Adrenal gland (tissue), 12 donors: ENCODE data around the gene PALM. TPM values are rescaled to one million over a fixed set of nuclear protein-coding genes. Genes with fewer than 3 reads are reported as not detected.

Source experiments
- DNase-seq, 7 donors: peaks; one replicate each; pipeline ENCODE4 v3.0.0-alpha.2; 2019 to 2020
- H3K27ac ChIP-seq, 5 donors: fragments of 200-600 bp; sonication (generic) in 4 of 5; 1 replicate in 3 of 5; 2 replicates in 2 of 5; pipeline versions ENCODE4 v1.5.1 to v1.8.0; 2016 to 2020; ENCODE audit warnings: mild to moderate bottlenecking in 1 of 5
- H3K27me3 ChIP-seq: fragments of 200-600 bp; 2 replicates; pipeline ENCODE4 v1.8.0; 2021
- H3K36me3 ChIP-seq, 2 donors: fragments of 200-600 bp; replicated peaks in 1 of 2; 1 replicate in 1 of 2; 2 replicates in 1 of 2; pipeline versions ENCODE4 v1.5.1 to v1.8.0; 2018 to 2022
- H3K4me1 ChIP-seq, 2 donors: fragments of 200-600 bp; replicated peaks in 1 of 2; 1 replicate in 1 of 2; 2 replicates in 1 of 2; pipeline versions ENCODE4 v1.5.1 to v1.8.0; 2018 to 2021
- H3K4me3 ChIP-seq, 4 donors: fragments of 200-600 bp; sonication (generic) in 3 of 4; one replicate each; pipeline ENCODE4 v1.5.1; 2016 to 2018
- H3K9me3 ChIP-seq, 3 donors: fragments of 200-600 bp; sonication (generic) in 1 of 3; replicated peaks in 1 of 3; 1 replicate in 2 of 3; 2 replicates in 1 of 3; pipeline versions ENCODE4 v1.5.1 to v1.8.0; 2016 to 2021
- CTCF ChIP-seq, 6 experiments: fragments of 450-650 bp in 4 of 6; fragments of 200-600 bp in 2 of 6; sonication (generic) in 1 of 6; IDR thresholded peaks; 1 replicate in 5 of 6; 2 replicates in 1 of 6; pipeline versions ENCODE4 v1.5.1 to v1.8.0; 2016 to 2021; ENCODE audit warnings: antibody characterized with exemption in 6 of 6, mild to moderate bottlenecking in 2 of 6, moderate library complexity in 1 of 6
- POLR2A ChIP-seq, 2 donors: fragments of 450-650 bp; IDR thresholded peaks; one replicate each; pipeline ENCODE4 v1.6.1; 2017; ENCODE audit warnings: antibody characterized with exemption in 2 of 2, mild to moderate bottlenecking in 2 of 2, moderate library complexity in 1 of 2
- WGBS, 4 donors: extraction: QIAGEN DNeasy Blood & Tissue Kit in 2 of 4; methylation state at CpG; one replicate each; pipeline versions ENCODE4 v1.1.5 to v1.1.7; 2013 to 2017; 5-methylcytosine and 5-hydroxymethylcytosine counted together
- intact Hi-C, 2 donors: fragments of 100-400 bp; cut with DNase I; formaldehyde crosslinking; loops; one replicate each; pipeline versions ENCODE4 v1.14.1 to v1.15.0; 2022 to 2023
- polyA plus RNA-seq, 3 donors: library from polyadenylated mRNA; stranded (reverse); fragments of 200-250 nt in 2 of 3; fragments of 350-450 nt in 1 of 3; fragmentation: Illumina TruSeq in 1 of 3; extraction: RNeasy Lipid Tissue Mini Kit (QIAGEN cat#74804) in 1 of 3; gene quantifications; one replicate each; pipeline ENCODE4 v1.2.3, GENCODE V29; 2013 to 2014
- total RNA-seq, 9 donors: library from RNA; depleted of rRNA in 4 of 9; stranded (reverse); fragments of >200 nt in 4 of 9; fragments of 120-200 nt in 1 of 9; fragmentation: NEBNext Ultra II Directional in 1 of 9; extraction: Animal tissue kit (Norgen Biotek cat#: 25700) in 1 of 9; gene quantifications; one replicate each; pipeline versions ENCODE4 v1.1.0 to v1.2.4, GENCODE V29; 2013 to 2023
- donor health status: healthy with polysubstance abuse.
- donor health status: Bipolar disorder and iron deficiency.
- donor health status: DM: yes; HTN: yes; CAD: no.
- donor health status: DM: no; HTN: no; CAD: no.
- donor health status: DM: no; HTN: no; CAD: no.
- donor health status: DM: yes; HTN: yes; CAD: no.

Gene PALM
- total and polyA plus RNA-seq, 12 donors, result 3.9 to 72.2 (median 50.1) TPM

- Histone ChIP-seq H3K9me3 (no peaks in the 10 kb centered on the region), H3K4me1 (no peaks in the 10 kb centered on the region), H3K27ac (peak overlapping the region in 3 of 5 donors; percentile 60 to 85 (median 68)), H3K4me3 (peak overlapping the region in 1 of 4 donors; percentile 39), H3K27me3 (no peaks in the 10 kb centered on the region), H3K36me3 (no peaks in the 10 kb centered on the region)
- peak in 1 of 7 donors; percentile 72 for DNase-seq
- TF ChIP-seq CTCF (IDR thresholded peaks at IDR 0.05), result no peak
- no peak for TF ChIP-seq POLR2A (IDR thresholded peaks at IDR 0.05)
- 50 to 61% (median 61%) methylated on average over 29 to 30 of the region's 30 CpGs for WGBS, 4 donors
- intact Hi-C loops, result no loop called here
Measured at GRCh38 chr19:782878-783668, 74.3 kb downstream of the PALM start.

- intact Hi-C loops, result no loop called here
- no peaks in the 10 kb centered on the region for H3K36me3 ChIP-seq
- no peaks in the 10 kb centered on the region for H3K9me3 ChIP-seq
- H3K27me3 ChIP-seq, result no peaks in the 10 kb centered on the region
- H3K4me1 ChIP-seq, result peaks cover 0 to 13% of the 10 kb centered on the region in 2 donors
- no peak for DNase-seq
- H3K4me3 ChIP-seq, result no peak overlapping the region
- TF ChIP-seq POLR2A (IDR thresholded peaks at IDR 0.05) (no peak), CTCF (IDR thresholded peaks at IDR 0.05) (no peak)
- peak overlapping the region in 1 of 5 donors; percentile 58 for H3K27ac ChIP-seq
- 66 to 82% (median 79%) methylated on average over 12 to 13 of the region's 13 CpGs for WGBS, 4 donors
Measured at GRCh38 chr19:784541-784940, 75.8 kb downstream of the PALM start.

GRCh38 chr19:787536-787935 lies 78.8 kb downstream of the PALM start:
- H3K4me3 ChIP-seq, result no peak overlapping the region
- no peaks in the 10 kb centered on the region for H3K36me3 ChIP-seq
- intact Hi-C loops, result no loop called here
- peaks cover 0 to 17% of the 10 kb centered on the region in 2 donors for H3K4me1 ChIP-seq
- peak overlapping the region in 2 of 5 donors; percentile 29 to 30 for H3K27ac ChIP-seq
- H3K27me3 ChIP-seq, result no peaks in the 10 kb centered on the region
- TF ChIP-seq CTCF (IDR thresholded peaks at IDR 0.05) (no peak), POLR2A (IDR thresholded peaks at IDR 0.05) (no peak)
- WGBS, 4 donors, result 83 to 95% (median 89%) methylated on average over 9 to 16 of the region's 16 CpGs
- H3K9me3 ChIP-seq, result no peaks in the 10 kb centered on the region
- DNase-seq, result no peak

GRCh38 chr19:788686-788982 lies 79.9 kb downstream of the PALM start:
- 54 to 71% (median 61%) methylated on average over 3 to 11 of the region's 11 CpGs for WGBS, 4 donors
- Histone ChIP-seq H3K9me3 (no peaks in the 10 kb centered on the region), H3K27me3 (no peaks in the 10 kb centered on the region), H3K27ac (peak overlapping the region in 3 of 5 donors; percentile 48 to 86 (median 77)), H3K36me3 (no peaks in the 10 kb centered on the region), H3K4me3 (no peak overlapping the region), H3K4me1 (peaks cover 0 to 17% of the 10 kb centered on the region in 2 donors)
- intact Hi-C loops, result no loop called here
- no peak for TF ChIP-seq POLR2A (IDR thresholded peaks at IDR 0.05)
- TF ChIP-seq CTCF (IDR thresholded peaks at IDR 0.05), result no peak
- no peak for DNase-seq
